Progenitor cell of endocrine pancreas (in vitro differentiated cells): ENCODE results near the gene SPEF2. TPM values are rescaled to one million over a fixed set of nuclear protein-coding genes. Genes with fewer than 3 reads are reported as not detected.

Experiments
- DNase-seq: peaks from one replicate; pipeline ENCODE4 v3.0.0; 2021; ENCODE audit warnings: low spot score; ENCODE audit not compliant: unreplicated experiment
- H3K27ac Mint-ChIP-seq: 2 replicates; pipeline ENCODE4 v1.8.0; 2021; ENCODE audit warnings: mild to moderate bottlenecking, moderate library complexity, mixed read lengths
- H3K27me3 Mint-ChIP-seq: 2 replicates; pipeline ENCODE4 v1.8.0; 2021; ENCODE audit warnings: mixed read lengths
- H3K36me3 Mint-ChIP-seq: 2 replicates; pipeline ENCODE4 v1.8.0; 2022; ENCODE audit warnings: mixed read lengths; ENCODE audit not compliant: insufficient read depth
- H3K4me1 Mint-ChIP-seq: 2 replicates; pipeline ENCODE4 v1.8.0; 2021; ENCODE audit warnings: low read depth, mixed read lengths
- H3K4me3 Mint-ChIP-seq: 2 replicates; pipeline ENCODE4 v1.8.0; 2021; ENCODE audit warnings: low read depth, mild to moderate bottlenecking, moderate library complexity, mixed read lengths
- H3K9me3 Mint-ChIP-seq: 2 replicates; pipeline ENCODE4 v1.8.0; 2021; ENCODE audit warnings: low read depth, mixed read lengths
- total RNA-seq: library from RNA; stranded (reverse); gene quantifications from 2 replicates; pipeline ENCODE4 v1.2.1, GENCODE V29; 2021
- TF ChIP-seq, protein P1 (sequence below): fragments of 200-600 bp; sonication (generic); IDR thresholded peaks from one replicate; pipeline ENCODE4 v1.5.0; 2021; ENCODE audit warnings: antibody characterized with exemption, mild to moderate bottlenecking; ENCODE audit not compliant: unreplicated experiment

Gene SPEF2
- total RNA-seq, 1 donor from 2014 or later = 16.0 TPM

DNA sequence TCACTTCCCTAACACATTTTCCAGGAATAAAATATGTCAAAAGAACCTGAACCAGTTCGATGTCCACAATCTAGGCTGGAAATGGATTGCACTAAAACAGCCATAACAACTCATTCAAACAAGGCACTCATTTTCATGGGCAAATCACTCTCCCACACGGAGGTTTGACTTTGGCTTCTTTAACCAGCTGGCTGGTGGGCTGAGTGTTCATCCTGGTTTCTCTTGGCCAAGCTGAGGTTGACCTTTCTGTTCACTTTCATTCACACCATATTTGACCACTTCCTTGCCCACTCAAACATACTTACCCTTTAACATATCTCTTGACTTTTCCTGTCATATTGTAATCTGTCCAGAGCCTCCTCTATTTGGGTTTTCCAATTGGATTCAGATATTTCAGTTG is 244.5 kb downstream of the SPEF2 start:
- DNase-seq = no peak
- TF ChIP-seq, protein P1, sequence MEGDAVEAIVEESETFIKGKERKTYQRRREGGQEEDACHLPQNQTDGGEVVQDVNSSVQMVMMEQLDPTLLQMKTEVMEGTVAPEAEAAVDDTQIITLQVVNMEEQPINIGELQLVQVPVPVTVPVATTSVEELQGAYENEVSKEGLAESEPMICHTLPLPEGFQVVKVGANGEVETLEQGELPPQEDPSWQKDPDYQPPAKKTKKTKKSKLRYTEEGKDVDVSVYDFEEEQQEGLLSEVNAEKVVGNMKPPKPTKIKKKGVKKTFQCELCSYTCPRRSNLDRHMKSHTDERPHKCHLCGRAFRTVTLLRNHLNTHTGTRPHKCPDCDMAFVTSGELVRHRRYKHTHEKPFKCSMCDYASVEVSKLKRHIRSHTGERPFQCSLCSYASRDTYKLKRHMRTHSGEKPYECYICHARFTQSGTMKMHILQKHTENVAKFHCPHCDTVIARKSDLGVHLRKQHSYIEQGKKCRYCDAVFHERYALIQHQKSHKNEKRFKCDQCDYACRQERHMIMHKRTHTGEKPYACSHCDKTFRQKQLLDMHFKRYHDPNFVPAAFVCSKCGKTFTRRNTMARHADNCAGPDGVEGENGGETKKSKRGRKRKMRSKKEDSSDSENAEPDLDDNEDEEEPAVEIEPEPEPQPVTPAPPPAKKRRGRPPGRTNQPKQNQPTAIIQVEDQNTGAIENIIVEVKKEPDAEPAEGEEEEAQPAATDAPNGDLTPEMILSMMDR = no peak
- Mint-ChIP-seq H3K4me1 (peaks cover 2% of the 10 kb centered on the region), H3K27ac (no peak overlapping the region), H3K4me3 (no peak overlapping the region), H3K36me3 (no peaks in the 10 kb centered on the region), H3K9me3 (peaks cover 4% of the 10 kb centered on the region), H3K27me3 (no peaks in the 10 kb centered on the region)

DNA sequence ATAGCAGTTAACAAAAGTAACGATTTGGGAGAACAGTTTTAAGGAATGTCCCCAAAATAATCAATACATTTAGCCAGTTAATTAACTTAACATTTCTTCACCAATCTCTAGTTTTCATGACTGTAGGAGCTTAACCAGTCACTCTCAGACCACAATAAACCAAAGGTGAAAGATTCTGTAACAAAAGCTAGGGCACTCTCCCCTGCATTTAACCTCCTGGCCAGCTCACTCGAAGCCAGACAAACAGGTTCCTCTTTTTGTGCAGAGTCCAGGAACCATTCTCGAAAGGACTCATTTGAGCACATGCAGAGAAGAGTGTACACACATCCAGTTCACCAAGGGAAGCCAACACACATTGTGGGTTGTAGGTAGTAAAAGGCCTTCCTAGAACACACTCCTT is 245.5 kb downstream of the SPEF2 start:
- no peaks in the 10 kb centered on the region for H3K36me3 Mint-ChIP-seq
- peaks cover 2% of the 10 kb centered on the region for H3K4me1 Mint-ChIP-seq
- DNase-seq = no peak
- TF ChIP-seq, protein P1 = no peak
- H3K9me3 Mint-ChIP-seq = peaks cover 4% of the 10 kb centered on the region
- no peak overlapping the region for H3K27ac Mint-ChIP-seq
- no peak overlapping the region for H3K4me3 Mint-ChIP-seq
- no peaks in the 10 kb centered on the region for H3K27me3 Mint-ChIP-seq

Other genes starting within 250 kb of the SPEF2 start
- gene IL7R, start 239.0 kb downstream of the SPEF2 start, total RNA-seq = not detected in 2 replicates